NAMALWA (cell line): ENCODE data around the gene USP6NL.

ENCODE experiments used
- DNase-seq: peaks from one replicate; pipeline ENCODE4 v3.0.0-alpha.2; 2015; ENCODE audit warnings: low spot score

USP6NL gene

GRCh38 chr10:11593612-11594011, 17.8 kb downstream of the USP6NL start:
- no peak for DNase-seq

GRCh38 chr10:11589738-11590137, 21.7 kb downstream of the USP6NL start:
- no peak for DNase-seq

- DNase-seq = no peak
These were observed 22.4 kb downstream of the USP6NL start for GRCh38 chr10:11588873-11589574.

- DNase-seq = no peak
These were observed 23.7 kb downstream of the USP6NL start for GRCh38 chr10:11587722-11588259.

- no peak for DNase-seq
These were observed 25.3 kb downstream of the USP6NL start for GRCh38 chr10:11586170-11586569.

- no peak for DNase-seq
These were observed 30.2 kb downstream of the USP6NL start for GRCh38 chr10:11581213-11581612.

- no peak for DNase-seq
These were observed 31.6 kb downstream of the USP6NL start for GRCh38 chr10:11579885-11580284.

GRCh38 chr10:11578802-11579255, 32.6 kb downstream of the USP6NL start:
- DNase-seq = no peak

GRCh38 chr10:11576092-11576809, 35.2 kb downstream of the USP6NL start:
- DNase-seq = no peak

- DNase-seq = peak; percentile 77
These were observed 38.0 kb downstream of the USP6NL start for GRCh38 chr10:11573497-11573896.

- DNase-seq = no peak
These were observed 40.7 kb downstream of the USP6NL start for GRCh38 chr10:11570751-11571150.

GRCh38 chr10:11569471-11569870, 42.0 kb downstream of the USP6NL start:
- no peak for DNase-seq

GRCh38 chr10:11568578-11568977, 42.9 kb downstream of the USP6NL start:
- DNase-seq = no peak

GRCh38 chr10:11564741-11565140, 46.7 kb downstream of the USP6NL start:
- no peak for DNase-seq

- DNase-seq = no peak
These were observed 47.5 kb downstream of the USP6NL start for GRCh38 chr10:11563936-11564335.

GRCh38 chr10:11562888-11563287, 48.6 kb downstream of the USP6NL start:
- no peak for DNase-seq

- peak; percentile 79 for DNase-seq
These were observed 51.3 kb downstream of the USP6NL start for GRCh38 chr10:11560076-11560709.

GRCh38 chr10:11557967-11558366, 53.5 kb downstream of the USP6NL start:
- DNase-seq = no peak

GRCh38 chr10:11557513-11557912, 53.9 kb downstream of the USP6NL start:
- no peak for DNase-seq

GRCh38 chr10:11555556-11555955, 55.9 kb downstream of the USP6NL start:
- no peak for DNase-seq

- peak; percentile 82 for DNase-seq
These were observed 57.6 kb downstream of the USP6NL start for GRCh38 chr10:11553773-11554381.

GRCh38 chr10:11551916-11552602, 59.4 kb downstream of the USP6NL start:
- DNase-seq = no peak
